NOMO-1 treated with dmso at 0.1 percent for 144 hours (cell line): ENCODE data around the gene NIN.
"Not testable (repeated sequence)": the region's sequence is repeated elsewhere in the genome, so short reads cannot be mapped to it uniquely, and the experiment has no call there.

Experiments
- DNase-seq: peaks from one replicate; lab custom pipeline; 2025; ENCODE audit not compliant: unreplicated experiment; lab: John Stamatoyannopoulos, UW

The NIN gene

GRCh38 chr14:50718949-50719348 lies 112.0 kb downstream of the NIN start:
- DNase-seq: no peak

- DNase-seq: no peak
These were observed 113.2 kb downstream of the NIN start for GRCh38 chr14:50717811-50718210.

- no peak for DNase-seq
These were observed 116.4 kb downstream of the NIN start for GRCh38 chr14:50714450-50715073.

GRCh38 chr14:50711043-50711442 lies 119.9 kb downstream of the NIN start:
- no peak for DNase-seq

GRCh38 chr14:50705026-50705593 lies 125.9 kb downstream of the NIN start:
- DNase-seq: no peak

GRCh38 chr14:50704454-50705010 lies 126.4 kb downstream of the NIN start:
- no peak for DNase-seq

- no peak for DNase-seq
These were observed 133.2 kb downstream of the NIN start for GRCh38 chr14:50697659-50698290.

GRCh38 chr14:50694260-50694659 lies 136.7 kb downstream of the NIN start:
- DNase-seq: not testable (repeated sequence)

GRCh38 chr14:50688875-50689274 lies 142.1 kb downstream of the NIN start:
- no peak for DNase-seq

- no peak for DNase-seq
These were observed 151.3 kb downstream of the NIN start for GRCh38 chr14:50679674-50680073.

- no peak for DNase-seq
These were observed 152.8 kb downstream of the NIN start for GRCh38 chr14:50678163-50678562.

GRCh38 chr14:50677527-50678063 lies 153.4 kb downstream of the NIN start:
- DNase-seq: peak; percentile 14

- no peak for DNase-seq
These were observed 154.0 kb downstream of the NIN start for GRCh38 chr14:50676814-50677516.

- no peak for DNase-seq
These were observed 155.4 kb downstream of the NIN start for GRCh38 chr14:50675597-50675996.

- DNase-seq: no peak
These were observed 160.1 kb downstream of the NIN start for GRCh38 chr14:50670866-50671256.

GRCh38 chr14:50670196-50670865 lies 160.6 kb downstream of the NIN start:
- DNase-seq: no peak
